ENCODE results near the gene CEP20.
"Not testable (repeated sequence)": the region's sequence is repeated elsewhere in the genome, so short reads cannot be mapped to it uniquely, and the experiment has no call there.

The CEP20 gene, protein sequence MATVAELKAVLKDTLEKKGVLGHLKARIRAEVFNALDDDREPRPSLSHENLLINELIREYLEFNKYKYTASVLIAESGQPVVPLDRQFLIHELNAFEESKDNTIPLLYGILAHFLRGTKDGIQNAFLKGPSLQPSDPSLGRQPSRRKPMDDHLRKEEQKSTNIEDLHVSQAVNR
- total RNA-seq: 15.4 to 27.0 (median 21.6) reads per million in 4 donors

DNA sequence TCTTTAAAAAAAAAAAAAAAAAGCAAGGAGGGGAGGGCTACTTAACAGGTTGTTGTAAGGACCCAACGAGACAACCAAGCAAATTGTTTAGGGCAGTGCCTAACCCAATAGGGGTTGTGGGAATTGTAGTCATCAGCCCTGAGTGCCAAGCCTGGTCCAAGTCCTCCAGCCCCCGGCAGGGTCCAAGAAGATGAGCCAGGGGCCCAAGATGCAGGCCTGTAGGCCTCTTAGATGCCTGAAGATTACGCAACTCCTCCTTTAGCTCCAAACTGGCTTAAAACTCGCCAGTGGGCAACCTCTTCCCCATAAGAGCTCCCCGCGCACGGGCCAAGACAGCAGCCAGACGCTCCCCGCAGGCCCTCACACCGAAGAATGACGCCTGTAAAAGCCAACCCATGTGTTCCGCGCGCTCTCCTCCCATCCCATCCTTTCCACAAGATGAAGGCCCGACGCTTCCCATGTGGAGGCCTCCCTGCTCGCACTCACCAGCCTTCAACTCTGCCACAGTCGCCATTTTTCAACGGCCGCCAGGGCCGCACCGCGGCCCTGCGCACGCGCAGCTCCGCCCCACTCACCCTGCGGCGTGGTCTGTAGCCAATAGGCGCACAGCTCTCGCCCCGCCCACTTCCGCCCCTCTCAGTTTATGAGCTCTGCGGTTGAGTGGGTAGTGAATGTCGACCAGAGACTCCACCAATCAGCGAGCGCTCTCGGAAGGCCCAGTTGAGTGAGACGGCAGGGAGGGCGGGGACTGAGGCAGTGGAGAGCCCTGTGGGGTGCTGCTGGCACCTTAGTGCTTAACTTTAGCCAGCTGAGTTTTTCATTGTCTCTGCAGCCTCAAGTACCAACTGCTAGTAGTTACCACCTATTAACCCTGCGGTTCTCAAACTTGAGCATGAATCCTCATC, at the start of gene CEP20:
CEP20 (minus strand) TSS at position 532 of the 905 bp plus-strand sequence; CDS start at position 514, 18 bp downstream.
- DNase-seq: peak; percentile 98 to 100 (median 99)

- not testable (repeated sequence) for DNase-seq
Measured at GRCh38 chr16:15936809-15937208, 48.4 kb upstream of the CEP20 start.

DNA sequence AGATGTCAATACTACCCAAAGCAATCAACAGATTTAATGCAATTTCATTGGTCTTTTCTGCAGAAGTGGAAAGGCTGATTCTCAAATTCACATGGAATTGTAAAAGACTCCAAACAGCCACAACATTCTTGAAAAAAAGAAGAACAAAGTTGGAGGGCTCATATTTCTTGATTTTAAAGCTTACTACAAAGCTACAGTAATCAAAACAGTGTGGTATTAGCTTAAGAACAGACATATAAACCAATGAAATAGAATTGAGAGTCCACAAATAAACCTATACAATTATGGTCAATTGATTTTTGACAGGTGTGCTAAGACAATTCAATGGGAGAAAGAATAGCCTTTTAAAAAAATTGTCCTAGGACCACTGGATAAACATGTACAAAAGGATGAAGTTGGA, 46.6 kb upstream of the CEP20 start:
- DNase-seq: no peak

DNA sequence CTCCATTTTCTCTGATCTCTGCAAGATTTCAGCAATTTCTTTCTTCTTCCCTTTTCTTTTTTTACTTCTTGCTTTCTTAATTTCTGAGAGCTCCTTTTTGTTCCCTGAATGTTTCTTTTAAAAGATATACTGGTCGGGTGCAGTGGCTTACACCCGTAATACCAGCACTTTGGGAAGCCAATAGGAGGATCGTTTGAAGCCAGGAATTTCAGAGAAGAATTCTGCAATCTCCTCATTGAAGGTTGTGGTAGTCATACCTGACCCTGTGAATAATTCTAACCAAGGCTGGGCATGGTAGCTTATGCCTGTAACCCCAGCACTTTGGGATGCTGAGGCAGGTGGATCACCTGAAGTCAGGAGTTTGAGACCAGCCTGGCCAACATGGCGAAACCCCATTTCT, 45.4 kb upstream of the CEP20 start:
- DNase-seq: no peak

- DNase-seq: no peak
Measured at GRCh38 chr16:15932939-15933338, 44.5 kb upstream of the CEP20 start.

DNA sequence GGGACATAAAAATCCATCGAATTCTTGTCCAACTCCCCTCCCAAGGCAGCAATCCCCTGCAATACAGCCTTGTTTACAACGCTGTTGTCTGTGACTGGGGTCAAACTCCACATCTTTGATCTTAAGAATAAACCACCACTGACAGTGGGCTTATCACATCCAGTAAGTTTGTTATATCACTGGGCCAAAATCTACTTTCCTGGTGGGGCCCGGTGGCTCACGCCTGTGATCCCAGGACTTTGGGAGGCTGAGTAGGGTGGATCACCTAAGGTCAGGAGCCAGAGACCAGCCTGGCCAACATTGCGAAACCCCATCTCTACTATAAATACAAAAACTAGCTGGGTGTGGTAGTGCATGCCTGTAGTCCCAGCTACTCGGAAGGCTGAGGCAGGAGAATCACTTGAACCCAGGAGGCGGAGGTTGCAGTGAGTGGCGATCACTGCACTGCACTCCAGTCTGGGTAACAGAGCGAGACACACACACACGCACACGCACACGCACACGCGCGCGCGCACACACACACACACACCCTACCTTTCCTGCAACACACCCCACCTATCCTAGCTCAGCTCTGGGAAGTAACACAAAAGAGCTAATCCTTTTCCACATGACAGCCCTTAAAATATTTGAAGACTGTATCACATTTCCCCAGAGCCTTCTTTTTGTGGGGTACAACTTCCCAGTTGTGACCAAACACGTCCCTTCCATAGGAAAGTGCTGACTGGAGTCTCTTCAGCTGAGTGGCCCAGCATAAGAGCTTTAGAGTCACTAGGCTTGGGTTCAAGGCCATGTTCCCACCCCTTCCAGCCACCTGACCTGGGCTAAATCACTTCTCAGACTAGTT, 40.1 kb upstream of the CEP20 start:
- DNase-seq: no peak

DNA sequence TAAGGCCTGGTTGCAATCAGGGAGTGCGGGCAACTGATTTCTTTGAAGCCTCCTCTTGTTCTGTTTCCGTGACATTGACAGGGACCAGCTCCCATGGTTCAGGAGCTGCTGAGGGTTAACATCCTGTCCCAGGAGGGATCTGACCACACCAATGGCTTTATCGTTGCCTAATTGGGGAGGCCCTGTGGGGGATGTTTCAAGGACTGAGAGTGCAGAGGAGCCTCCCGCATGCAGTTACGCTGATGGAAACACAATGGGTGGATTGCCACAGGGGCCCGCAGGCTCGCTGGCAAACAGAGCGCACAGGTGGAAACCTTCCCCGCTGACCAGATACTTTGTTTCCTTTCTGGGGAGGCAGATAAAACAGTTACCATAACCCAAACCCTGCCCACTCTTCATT, 37.2 kb upstream of the CEP20 start:
- no peak for DNase-seq

DNA sequence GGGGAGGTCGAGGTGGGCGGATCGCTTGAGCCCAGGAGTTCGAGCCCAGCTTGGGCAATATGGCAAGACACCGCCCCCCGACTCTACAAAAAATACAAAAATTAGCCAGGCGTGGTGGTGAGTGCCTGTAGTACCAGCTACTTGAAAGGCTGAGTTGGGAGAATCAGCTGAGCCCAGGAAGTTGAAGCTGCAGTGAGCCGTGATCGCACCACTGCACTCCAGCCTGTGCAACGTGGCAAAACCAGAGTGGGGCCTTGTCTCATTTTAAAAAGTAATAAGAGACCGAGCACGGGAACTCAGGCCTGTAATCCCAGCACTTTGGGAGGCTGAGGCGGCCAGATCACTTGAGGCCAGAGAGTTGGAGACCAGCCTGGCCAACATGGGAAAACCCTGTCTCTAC, 36.6 kb upstream of the CEP20 start:
- no peak for DNase-seq

GRCh38 chr16:15919331-15919730, 30.9 kb upstream of the CEP20 start:
- no peak for DNase-seq

DNA sequence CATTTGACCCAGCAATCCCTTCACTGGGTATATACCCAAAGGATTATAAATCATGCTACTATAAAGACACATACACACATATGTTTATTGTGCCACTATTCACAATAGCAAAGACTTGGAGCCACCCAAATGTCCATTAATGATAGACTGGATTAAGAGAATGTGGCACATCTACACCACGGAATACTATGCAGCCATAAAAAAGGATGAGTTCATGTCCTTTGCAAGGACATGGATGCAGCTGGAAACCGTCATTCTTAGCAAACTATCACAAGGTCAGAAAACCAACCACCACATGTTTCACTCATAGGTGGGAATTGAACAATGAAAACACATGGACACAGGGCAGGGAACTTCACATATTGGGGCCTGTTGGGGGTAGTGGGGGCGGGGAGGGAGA, 29.9 kb upstream of the CEP20 start:
- DNase-seq: not testable (repeated sequence)

DNA sequence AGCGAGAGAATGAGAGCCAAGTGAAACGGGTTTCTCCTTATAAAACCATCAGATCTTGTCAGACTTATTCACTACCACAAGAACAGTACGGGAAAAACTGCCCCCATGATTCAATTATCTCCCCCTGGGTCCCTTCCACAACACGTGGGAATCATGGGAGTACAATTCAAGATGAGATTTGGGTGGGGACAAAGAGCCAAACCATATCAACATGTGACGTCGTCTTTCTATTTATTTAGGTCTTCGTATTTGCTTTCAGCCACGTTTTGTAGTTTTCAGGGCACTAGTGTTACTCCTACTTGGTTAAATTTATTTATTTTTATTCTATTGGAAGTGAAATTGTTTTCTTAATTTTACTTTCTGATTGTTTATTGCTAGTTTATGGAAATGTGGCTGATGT, 27.9 kb upstream of the CEP20 start:
- DNase-seq: no peak

DNA sequence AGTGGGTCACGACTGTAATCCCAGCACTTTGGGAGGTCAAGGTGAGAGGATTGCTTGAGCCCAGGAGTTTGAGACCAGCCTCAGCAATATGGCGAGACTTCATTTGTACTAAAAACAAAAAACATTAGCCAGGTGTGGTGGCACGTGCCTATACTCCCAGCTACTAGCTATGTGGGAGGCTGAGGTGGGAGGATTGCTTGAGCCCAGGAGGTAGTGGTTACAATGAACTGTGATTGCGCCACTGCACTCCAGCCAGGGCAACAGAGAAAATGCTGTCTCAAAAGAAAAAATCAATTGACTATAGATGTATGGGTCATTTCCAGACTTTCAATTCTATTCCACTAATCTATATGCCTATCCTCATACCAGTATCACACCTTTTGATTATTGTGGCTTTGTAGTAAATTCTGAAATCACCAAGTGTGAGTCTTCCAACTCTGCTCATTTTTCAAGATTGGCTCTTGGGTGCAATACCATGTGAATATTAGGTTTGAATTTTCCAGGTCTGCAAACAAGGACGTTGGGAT, 27.2 kb upstream of the CEP20 start:
- DNase-seq: no peak

- no peak for DNase-seq
Measured at GRCh38 chr16:15913046-15913698, 24.8 kb upstream of the CEP20 start.

DNA sequence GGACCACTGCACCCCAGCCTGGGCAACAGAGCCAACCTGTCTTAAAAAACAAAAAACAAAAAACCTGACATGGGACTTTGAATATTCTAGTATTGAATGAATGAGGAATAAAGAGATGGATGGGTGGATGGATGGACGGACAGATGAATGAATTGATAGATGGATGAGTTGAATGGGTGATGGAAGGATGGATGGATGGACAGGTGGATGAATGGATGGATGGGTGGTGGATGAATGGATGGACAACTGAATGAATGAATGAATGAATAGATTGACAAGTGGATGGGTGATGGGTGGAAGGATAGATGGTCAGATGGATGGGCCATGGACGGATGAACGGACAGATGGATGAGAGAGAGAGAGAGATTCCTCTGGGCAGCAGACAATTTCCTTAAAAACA, 22.8 kb upstream of the CEP20 start:
- DNase-seq: no peak

DNA sequence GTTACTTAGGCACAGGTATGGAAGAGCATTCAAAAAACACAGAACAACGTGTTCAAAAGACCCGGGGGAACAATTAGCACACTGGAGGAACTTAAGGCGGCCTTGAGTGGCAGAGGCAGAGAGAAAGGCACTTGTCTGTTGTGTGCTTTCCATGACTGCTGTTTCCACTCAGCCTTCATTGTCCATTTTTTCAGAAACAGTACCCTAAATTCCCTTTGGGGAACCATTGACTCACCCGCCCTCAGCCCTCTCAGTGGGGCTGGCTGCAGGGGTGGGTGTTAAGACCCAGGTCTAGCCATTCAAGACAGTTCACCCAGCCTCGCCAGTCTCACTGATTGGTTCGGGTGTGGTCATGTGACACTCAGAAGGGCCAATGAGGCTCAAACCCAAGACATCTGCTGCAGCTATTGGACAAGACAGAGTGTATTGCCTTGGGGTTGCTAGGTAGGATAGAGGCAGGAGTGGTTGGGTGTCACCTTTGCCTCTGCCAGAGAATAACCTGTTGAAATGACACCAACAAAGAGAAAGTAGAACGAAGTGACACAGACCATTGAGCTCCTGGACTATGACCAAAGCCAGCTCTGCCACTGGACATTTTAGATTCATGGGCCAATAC, 19.6 kb upstream of the CEP20 start:
- peak in 1 of 5 donors; percentile 45 for DNase-seq

DNA sequence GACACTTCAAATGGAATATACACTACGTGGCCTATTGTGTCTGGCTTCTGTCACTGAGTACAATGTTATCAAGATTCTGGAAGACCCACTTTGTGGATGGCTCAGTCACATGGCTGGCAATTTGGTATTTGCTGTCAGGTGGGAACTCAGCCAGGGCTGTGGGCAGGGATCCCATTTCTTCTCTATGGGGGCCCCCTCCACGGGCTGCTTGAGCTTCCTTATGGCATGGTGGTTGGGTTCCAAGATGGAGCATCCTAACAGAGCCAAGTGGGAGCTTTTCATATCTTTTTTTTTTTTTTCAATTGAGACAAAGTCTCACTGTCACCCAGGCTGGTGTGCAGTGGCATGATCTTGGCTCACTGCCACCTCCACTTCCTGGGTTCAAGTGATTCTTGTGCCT, 18.0 kb upstream of the CEP20 start:
- no peak for DNase-seq

GRCh38 chr16:15903960-15904359, 15.6 kb upstream of the CEP20 start:
- no peak for DNase-seq

DNA sequence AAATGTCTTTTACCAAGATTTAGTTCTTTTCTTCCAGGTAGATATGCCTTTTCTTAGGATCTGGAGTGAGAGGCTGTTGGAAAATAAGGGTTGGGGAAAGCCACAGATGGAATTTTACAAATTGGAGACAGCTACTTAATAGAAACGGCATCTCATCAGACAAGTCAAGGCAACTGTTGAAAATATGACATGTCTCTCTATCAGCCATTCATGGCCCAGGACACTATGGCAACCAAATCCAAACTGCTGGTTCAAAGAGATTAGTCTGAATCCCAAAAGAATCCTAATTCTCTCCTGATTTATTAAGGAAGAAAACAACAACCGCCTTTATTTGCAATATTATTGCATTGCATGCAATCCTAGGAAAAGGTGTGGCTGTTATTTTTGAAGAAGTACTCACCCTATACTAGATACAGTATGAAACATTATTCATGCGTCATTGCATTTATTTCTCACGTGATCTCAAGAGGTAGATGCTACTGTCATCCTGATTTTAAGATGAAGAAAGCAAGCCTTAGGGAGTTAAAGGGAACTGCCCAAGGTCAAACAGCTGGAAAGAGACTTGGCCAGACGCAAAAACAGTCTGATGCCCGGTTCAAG, 12.6 kb upstream of the CEP20 start:
- DNase-seq: no peak

DNA sequence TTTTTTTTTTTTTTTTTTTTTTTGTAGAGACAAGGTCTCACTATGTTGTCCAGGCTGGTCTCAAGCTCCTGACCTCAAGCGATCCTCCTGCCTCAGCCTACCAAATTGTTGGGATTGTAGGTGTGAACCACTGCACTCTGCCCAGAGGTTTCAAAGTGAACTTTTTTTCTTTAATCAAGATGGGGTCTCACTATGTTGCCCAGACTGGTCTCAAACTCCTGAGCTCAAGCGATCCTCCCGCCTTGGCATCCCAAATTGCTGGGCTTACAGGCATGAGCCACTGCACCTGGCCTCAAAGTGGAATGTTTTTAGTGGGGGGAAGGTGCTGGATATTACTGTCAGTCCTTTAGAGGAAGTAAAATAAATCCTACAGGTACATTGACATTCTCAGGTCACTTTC, 12.0 kb upstream of the CEP20 start:
- DNase-seq: no peak

GRCh38 chr16:15899538-15900100, 11.2 kb upstream of the CEP20 start:
- peak in 1 of 5 donors; percentile 81 for DNase-seq

- no peak for DNase-seq
Measured at GRCh38 chr16:15898654-15899053, 10.3 kb upstream of the CEP20 start.

Data from T-helper 1 cell (primary cell).